ENCODE measurements around the gene AVPR1A. TPM values are rescaled to one million over a fixed set of nuclear protein-coding genes. Genes with fewer than 3 reads are reported as not detected.
"Not testable (repeated sequence)": the region's sequence is repeated elsewhere in the genome, so short reads cannot be mapped to it uniquely, and the experiment has no call there.

Gene AVPR1A
- total RNA-seq (11.7 TPM), polyA plus RNA-seq (ENCODE audit: insufficient read depth in 1 of 8, insufficient read length in 8 of 8, low replicate concordance in 1 of 8) (10 to 100 TPM in 3 of 8 donors, 1 to 10 TPM in 5; 3.5 to 12.4 (median 8.3) TPM)
- long read RNA-seq, donor 1, full-length matches to known transcripts, result 2 of 2 reads
- long read RNA-seq, donor 1, partial matches to known transcripts, result 0 of 2 reads
- long read RNA-seq, donor 1, other reads (novel, unspliced or antisense), result 0 of 2 reads
- long read RNA-seq, donor 2, result 0 reads
- long read RNA-seq, donor 3, full-length matches to known transcripts, result 13 of 13 reads
- long read RNA-seq, donor 3, partial matches to known transcripts, result 0 of 13 reads
- long read RNA-seq, donor 3, other reads (novel, unspliced or antisense), result 0 of 13 reads
- long read RNA-seq, donor 4, full-length matches to known transcripts, result 6 of 6 reads
- long read RNA-seq, donor 4, partial matches to known transcripts, result 0 of 6 reads
- long read RNA-seq, donor 4, other reads (novel, unspliced or antisense), result 0 of 6 reads
- long read RNA-seq, donor 5, full-length matches to known transcripts, result 11 of 11 reads
- long read RNA-seq, donor 5, partial matches to known transcripts, result 0 of 11 reads
- long read RNA-seq, donor 5, other reads (novel, unspliced or antisense), result 0 of 11 reads
- long read RNA-seq, donor 6, full-length matches to known transcripts, result 4 of 4 reads
- long read RNA-seq, donor 6, partial matches to known transcripts, result 0 of 4 reads
- long read RNA-seq, donor 6, other reads (novel, unspliced or antisense), result 0 of 4 reads
- long read RNA-seq, donor 7, full-length matches to known transcripts, result 5 of 5 reads
- long read RNA-seq, donor 7, partial matches to known transcripts, result 0 of 5 reads
- long read RNA-seq, donor 7, other reads (novel, unspliced or antisense), result 0 of 5 reads
- long read RNA-seq, donor 8, full-length matches to known transcripts, result 3 of 3 reads
- long read RNA-seq, donor 8, partial matches to known transcripts, result 0 of 3 reads
- long read RNA-seq, donor 8, other reads (novel, unspliced or antisense), result 0 of 3 reads
- long read RNA-seq, donor 9, full-length matches to known transcripts, result 4 of 4 reads
- long read RNA-seq, donor 9, partial matches to known transcripts, result 0 of 4 reads
- long read RNA-seq, donor 9, other reads (novel, unspliced or antisense), result 0 of 4 reads
- long read RNA-seq, donor 10, full-length matches to known transcripts, result 6 of 6 reads
- long read RNA-seq, donor 10, partial matches to known transcripts, result 0 of 6 reads
- long read RNA-seq, donor 10, other reads (novel, unspliced or antisense), result 0 of 6 reads
- long read RNA-seq, donor 11, full-length matches to known transcripts, result 3 of 3 reads
- long read RNA-seq, donor 11, partial matches to known transcripts, result 0 of 3 reads
- long read RNA-seq, donor 11, other reads (novel, unspliced or antisense), result 0 of 3 reads

DNA sequence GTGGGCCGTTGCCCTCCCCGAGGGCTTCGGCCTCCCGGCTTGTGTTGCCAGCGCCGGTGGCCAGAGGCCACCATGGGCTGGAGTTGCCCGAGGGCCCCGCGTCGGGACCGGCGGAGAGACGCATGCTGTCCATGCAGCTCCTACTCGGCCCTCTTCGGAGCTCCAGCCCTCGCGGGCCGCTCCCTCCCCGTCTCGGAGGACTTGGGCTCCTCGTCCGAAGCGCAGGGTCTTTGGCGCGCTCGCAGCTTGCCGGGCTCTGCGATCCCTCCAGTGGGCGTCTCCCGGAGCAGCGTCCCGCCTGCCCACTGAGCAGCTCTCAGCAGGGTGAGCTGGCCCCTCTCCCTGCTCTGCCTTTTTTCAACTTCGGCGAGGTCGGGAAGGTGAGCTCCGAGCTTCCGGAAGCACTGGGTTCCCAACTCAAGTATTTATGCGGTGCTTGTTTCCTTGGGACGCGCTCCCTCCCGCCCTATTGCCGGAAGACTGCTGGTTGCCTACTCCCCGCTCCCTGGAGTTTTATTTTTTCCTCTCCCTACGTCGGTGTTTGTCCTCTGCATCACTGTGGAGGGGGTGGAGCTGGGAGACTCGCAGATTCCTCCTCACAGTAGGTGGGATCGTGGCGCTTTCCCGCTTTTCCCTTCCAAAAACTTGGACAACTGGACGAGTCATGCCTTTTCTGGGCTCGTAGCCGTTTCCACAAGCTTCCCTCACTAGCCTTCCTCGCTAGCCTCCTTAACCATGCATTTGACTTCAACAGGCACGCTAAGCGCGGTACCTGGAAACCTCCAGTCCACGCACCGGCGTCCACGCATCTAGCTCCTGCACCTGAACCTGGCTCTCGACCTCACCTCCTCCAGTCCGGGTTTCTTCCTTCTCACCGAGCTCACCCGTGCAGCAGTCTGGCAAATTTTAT lies at the start of gene AVPR1A:
Gene AVPR1A, minus strand, starts transcription at position 489 of the 910 bp plus-strand sequence. Its CDS starts 365 bp downstream, at position 124.
- peaks cover 33% of the 10 kb centered on the region for H3K27me3 ChIP-seq (ENCODE audit: control insufficient read depth, insufficient read depth, low read length)
- H3K27ac ChIP-seq (ENCODE audit: low read length), result peak within 1 kb of the TSS; percentile 70
- 0% methylated on average over 56 of the region's 64 CpGs for WGBS (ENCODE audit: insufficient coverage)
- H3K9me3 ChIP-seq (replicated peaks; ENCODE audit: control insufficient read depth, low read depth, low read length), result no peaks in the 10 kb centered on the region
- peak within 1 kb of the TSS; percentile 51 for H3K4me3 ChIP-seq (ENCODE audit: low read length)
- H3K4me1 ChIP-seq (ENCODE audit: control insufficient read depth, insufficient read depth, low read length), result peaks cover 19% of the 10 kb centered on the region
- H3K36me3 ChIP-seq (ENCODE audit: control insufficient read depth, insufficient read depth, low read length), result no peaks in the 10 kb centered on the region
- DNase-seq, result peak; percentile 67

GRCh38 chr12:63196168-63196567 lies 45.2 kb upstream of the AVPR1A start:
- no peak for DNase-seq
- H3K36me3 ChIP-seq (ENCODE audit: control insufficient read depth, insufficient read depth, low read length), result no peaks in the 10 kb centered on the region
- no peaks in the 10 kb centered on the region for H3K9me3 ChIP-seq (replicated peaks; ENCODE audit: control insufficient read depth, low read depth, low read length)
- H3K27me3 ChIP-seq (ENCODE audit: control insufficient read depth, insufficient read depth, low read length), result no peaks in the 10 kb centered on the region
- no peaks in the 10 kb centered on the region for H3K4me1 ChIP-seq (ENCODE audit: control insufficient read depth, insufficient read depth, low read length)
- H3K27ac ChIP-seq (ENCODE audit: low read length), result no peak overlapping the region
- 90% methylated on average over 3 of the region's 7 CpGs for WGBS (ENCODE audit: insufficient coverage)
- no peak overlapping the region for H3K4me3 ChIP-seq (ENCODE audit: low read length)

DNA sequence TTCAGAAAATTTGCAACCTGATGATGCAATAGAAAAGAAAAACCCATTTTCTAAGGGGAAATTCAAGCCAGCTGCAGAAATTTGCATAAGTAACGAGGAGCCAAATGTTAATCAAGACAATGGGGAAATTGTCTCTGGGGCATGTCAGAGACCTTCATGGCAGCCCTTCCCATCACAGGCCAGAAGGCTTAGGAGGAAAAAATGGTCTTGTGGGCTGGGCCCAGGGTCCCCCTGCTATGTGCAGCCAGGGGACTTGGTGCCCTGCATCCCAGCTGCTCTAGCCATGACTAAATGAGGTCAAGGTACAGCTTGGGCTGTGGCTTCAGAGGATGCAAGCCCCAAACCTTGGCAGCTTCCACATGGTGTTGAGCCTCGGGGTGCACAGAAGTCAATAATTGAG lies 28.2 kb upstream of the AVPR1A start:
- DNase-seq, result no peak
- no peak overlapping the region for H3K27ac ChIP-seq (ENCODE audit: low read length)
- H3K4me3 ChIP-seq (ENCODE audit: low read length), result no peak overlapping the region
- no peaks in the 10 kb centered on the region for H3K27me3 ChIP-seq (ENCODE audit: control insufficient read depth, insufficient read depth, low read length)
- H3K9me3 ChIP-seq (replicated peaks; ENCODE audit: control insufficient read depth, low read depth, low read length), result peaks cover 13% of the 10 kb centered on the region
- H3K36me3 ChIP-seq (ENCODE audit: control insufficient read depth, insufficient read depth, low read length), result no peaks in the 10 kb centered on the region
- 74% methylated on average over 2 of the region's 2 CpGs for WGBS (ENCODE audit: insufficient coverage)
- H3K4me1 ChIP-seq (ENCODE audit: control insufficient read depth, insufficient read depth, low read length), result no peaks in the 10 kb centered on the region

GRCh38 chr12:63170321-63170720 lies 19.3 kb upstream of the AVPR1A start:
- no peak overlapping the region for H3K27ac ChIP-seq (ENCODE audit: low read length)
- H3K36me3 ChIP-seq (ENCODE audit: control insufficient read depth, insufficient read depth, low read length), result no peaks in the 10 kb centered on the region
- DNase-seq, result no peak
- H3K27me3 ChIP-seq (ENCODE audit: control insufficient read depth, insufficient read depth, low read length), result no peaks in the 10 kb centered on the region
- H3K4me3 ChIP-seq (ENCODE audit: low read length), result no peak overlapping the region
- no peaks in the 10 kb centered on the region for H3K4me1 ChIP-seq (ENCODE audit: control insufficient read depth, insufficient read depth, low read length)
- peaks cover under 1% of the 10 kb centered on the region for H3K9me3 ChIP-seq (replicated peaks; ENCODE audit: control insufficient read depth, low read depth, low read length)

- not testable (repeated sequence) for H3K27ac ChIP-seq (ENCODE audit: low read length); H3K36me3 ChIP-seq (ENCODE audit: control insufficient read depth, insufficient read depth, low read length); DNase-seq; H3K4me3 ChIP-seq (ENCODE audit: low read length); H3K27me3 ChIP-seq (ENCODE audit: control insufficient read depth, insufficient read depth, low read length); H3K4me1 ChIP-seq (ENCODE audit: control insufficient read depth, insufficient read depth, low read length); H3K9me3 ChIP-seq (replicated peaks; ENCODE audit: control insufficient read depth, low read depth, low read length)
- WGBS (ENCODE audit: insufficient coverage), result 83% methylated on average over 6 of the region's 6 CpGs
These were observed 16.7 kb upstream of the AVPR1A start for GRCh38 chr12:63167741-63168140.

- no peak for DNase-seq
- 37% methylated on average over 2 of the region's 2 CpGs for WGBS (ENCODE audit: insufficient coverage)
- H3K27me3 ChIP-seq (ENCODE audit: control insufficient read depth, insufficient read depth, low read length), result no peaks in the 10 kb centered on the region
These were observed 13.9 kb upstream of the AVPR1A start for GRCh38 chr12:63164911-63165310.

GRCh38 chr12:63163541-63163940 lies 12.5 kb upstream of the AVPR1A start:
- H3K36me3 ChIP-seq (ENCODE audit: control insufficient read depth, insufficient read depth, low read length), result no peaks in the 10 kb centered on the region
- no peaks in the 10 kb centered on the region for H3K4me1 ChIP-seq (ENCODE audit: control insufficient read depth, insufficient read depth, low read length)
- H3K27me3 ChIP-seq (ENCODE audit: control insufficient read depth, insufficient read depth, low read length), result no peaks in the 10 kb centered on the region
- H3K27ac ChIP-seq (ENCODE audit: low read length), result no peak overlapping the region
- H3K9me3 ChIP-seq (replicated peaks; ENCODE audit: control insufficient read depth, low read depth, low read length), result no peaks in the 10 kb centered on the region
- no peak overlapping the region for H3K4me3 ChIP-seq (ENCODE audit: low read length)
- DNase-seq, result no peak
- no CpG with 5 or more reads among the region's 1 CpG for WGBS (ENCODE audit: insufficient coverage)

More at GRCh38 chr12:63164911-63165310, 13.9 kb upstream of the AVPR1A start:
- Histone ChIP-seq H3K36me3 (ENCODE audit: control insufficient read depth, insufficient read depth, low read length) (no peaks in the 10 kb centered on the region), H3K27ac (ENCODE audit: low read length) (no peak overlapping the region), H3K4me1 (ENCODE audit: control insufficient read depth, insufficient read depth, low read length) (no peaks in the 10 kb centered on the region), H3K9me3 (replicated peaks; ENCODE audit: control insufficient read depth, low read depth, low read length) (no peaks in the 10 kb centered on the region), H3K4me3 (ENCODE audit: low read length) (no peak overlapping the region)

- Histone ChIP-seq H3K27ac (ENCODE audit: low read length) (no peak overlapping the region), H3K27me3 (ENCODE audit: control insufficient read depth, insufficient read depth, low read length) (peaks cover 20% of the 10 kb centered on the region), H3K4me1 (ENCODE audit: control insufficient read depth, insufficient read depth, low read length) (peaks cover 14% of the 10 kb centered on the region), H3K4me3 (ENCODE audit: low read length) (no peak overlapping the region), H3K9me3 (replicated peaks; ENCODE audit: control insufficient read depth, low read depth, low read length) (no peaks in the 10 kb centered on the region), H3K36me3 (ENCODE audit: control insufficient read depth, insufficient read depth, low read length) (no peaks in the 10 kb centered on the region)
- 80% methylated on average over 1 of the region's 2 CpGs for WGBS (ENCODE audit: insufficient coverage)
- no peak for DNase-seq
These were observed 4.4 kb upstream of the AVPR1A start for GRCh38 chr12:63155375-63155774.

GRCh38 chr12:63154560-63154959 lies 3.6 kb upstream of the AVPR1A start:
- no peak for DNase-seq
- no peak overlapping the region for H3K4me3 ChIP-seq (ENCODE audit: low read length)
- H3K27me3 ChIP-seq (ENCODE audit: control insufficient read depth, insufficient read depth, low read length), result peaks cover 28% of the 10 kb centered on the region
- no peaks in the 10 kb centered on the region for H3K36me3 ChIP-seq (ENCODE audit: control insufficient read depth, insufficient read depth, low read length)
- H3K9me3 ChIP-seq (replicated peaks; ENCODE audit: control insufficient read depth, low read depth, low read length), result no peaks in the 10 kb centered on the region
- H3K27ac ChIP-seq (ENCODE audit: low read length), result no peak overlapping the region
- WGBS (ENCODE audit: insufficient coverage), result 100% methylated on average over 3 of the region's 5 CpGs
- H3K4me1 ChIP-seq (ENCODE audit: control insufficient read depth, insufficient read depth, low read length), result peaks cover 19% of the 10 kb centered on the region
